GM12878 (cell line): ENCODE results near the gene ABHD2. TPM values are rescaled to one million over a fixed set of nuclear protein-coding genes. Genes with fewer than 3 reads are reported as not detected.
"Not testable (repeated sequence)": the region's sequence is repeated elsewhere in the genome, so short reads cannot be mapped to it uniquely, and the experiment has no call there.

Experiments
- ATAC-seq: fragments of 200-7000 bp; cut with Tn5 transposase; 3 replicates; pipeline ENCODE4 v1.9.1; 2020; ENCODE audit warnings: mild to moderate bottlenecking, moderate library complexity
- BruUV-seq: library from RNA; stranded (reverse); fragments of 400-500 nt; replicated peaks from 2 replicates; lab custom pipeline; 2021; lab: Mats Ljungman, UMichigan
- CTCF ChIA-PET: fragments of 300-600 bp; sonication (Branson Sonifier 250); formaldehyde crosslinking; extraction: SDS; loops from one replicate; lab custom pipeline; 2021; ENCODE audit warnings: inconsistent platforms; lab: Yijun Ruan, JAX
- POLR2A ChIA-PET: fragments of 350-600 bp; formaldehyde crosslinking; extraction: SDS; loops from one replicate; lab custom pipeline; 2021; ENCODE audit warnings: inconsistent platforms; lab: Charles Lee
- RAD21 ChIA-PET: fragments of 300-600 bp; sonication (Branson Sonifier 250); formaldehyde crosslinking; loops from one replicate; lab custom pipeline; 2023; ENCODE audit warnings: antibody characterized with exemption; ENCODE audit not compliant: unreplicated experiment; lab: Charles Lee
- SMC1A ChIA-PET: fragments of 300-600 bp; sonication (Branson Sonifier 250); formaldehyde crosslinking; loops from one replicate; lab custom pipeline; 2023; ENCODE audit not compliant: unreplicated experiment, uncharacterized antibody; lab: Charles Lee
- DNase-seq: peaks from one replicate; pipeline ENCODE4 v3.0.0-alpha.2; 2011; ENCODE audit warnings: low read depth, low spot score
- FAIRE-seq: peaks from 3 replicates; lab custom pipeline; 2011; peaks lifted over from hg19 to GRCh38; lab: Jason Lieb, UNC
- H2AFZ ChIP-seq: 2 replicates; pipeline ENCODE4 v1.6.0; 2011; ENCODE audit warnings: low read depth, low read length, control low read depth; ENCODE audit not compliant: control insufficient read depth
- H3K27ac ChIP-seq: 2 replicates; pipeline ENCODE4 v1.5.1; 2011; ENCODE audit warnings: control low read depth; ENCODE audit not compliant: control insufficient read depth, insufficient read depth
- H3K27me3 ChIP-seq, 2 experiments: replicated peaks in 1 of 2; 2 replicates each; pipeline versions ENCODE4 v1.6.0 to v1.6.1; 2011; ENCODE audit warnings: low read length in 1 of 2; ENCODE audit not compliant: control insufficient read depth in 2 of 2, insufficient read depth in 2 of 2
- H3K36me3 ChIP-seq, 2 experiments: 2 replicates each; pipeline ENCODE4 v1.5.1; 2011; ENCODE audit warnings: low read length in 1 of 2; ENCODE audit not compliant: control insufficient read depth in 2 of 2, insufficient read depth in 2 of 2
- H3K4me1 ChIP-seq: 2 replicates; pipeline ENCODE4 v1.6.1; 2011; ENCODE audit warnings: mild to moderate bottlenecking, low read length, moderate library complexity, mixed read lengths; ENCODE audit not compliant: control insufficient read depth, insufficient read depth
- H3K4me2 ChIP-seq: 2 replicates; pipeline ENCODE4 v1.6.0; 2011; ENCODE audit warnings: control low read depth; ENCODE audit not compliant: control insufficient read depth, insufficient read depth
- H3K4me3 ChIP-seq: fragments of 200-600 bp; sonication (generic); 2 replicates; pipeline ENCODE4 v1.5.1; 2016
- H3K79me2 ChIP-seq: 2 replicates; pipeline ENCODE4 v1.6.0; 2011; ENCODE audit warnings: low read length; ENCODE audit not compliant: control insufficient read depth, insufficient read depth
- H3K9ac ChIP-seq: 2 replicates; pipeline ENCODE4 v1.8.0; 2011; ENCODE audit warnings: low read length, control low read depth, mixed read lengths; ENCODE audit not compliant: control insufficient read depth, insufficient read depth
- H3K9me3 ChIP-seq: replicated peaks from 3 replicates; pipeline ENCODE4 v1.5.1; 2011; ENCODE audit warnings: mild to moderate bottlenecking, low read length; ENCODE audit not compliant: control insufficient read depth, insufficient read depth
- H4K20me1 ChIP-seq: 2 replicates; pipeline ENCODE4 v1.6.0; 2011; ENCODE audit not compliant: control insufficient read depth, insufficient read depth
- WGBS: methylation state at CpG from one replicate; pipeline ENCODE4 v1.1.6; 2016; ENCODE audit warnings: low lambda C conversion rate; ENCODE audit not compliant: insufficient replicate concordance, insufficient coverage; ENCODE audit errors: missing lambda C conversion rate; 5-methylcytosine and 5-hydroxymethylcytosine counted together
- in situ Hi-C: fragments of 300-500 bp; cut with MboI; formaldehyde crosslinking; loops from 9 replicates; pipeline ENCODE4 v1.14.3; 2018; ENCODE audit warnings: mixed read lengths
- intact Hi-C: fragments of 100-400 bp; cut with micrococcal nuclease; formaldehyde crosslinking; loops from one replicate; pipeline ENCODE4 v1.14.2; 2022; ENCODE audit not compliant: unreplicated experiment
- polyA plus RNA-seq, 11 experiments: library from polyadenylated mRNA; depleted of rRNA in 4 of 11; unstranded in 6 of 11; stranded (reverse) in 5 of 11; fragments of >200 nt; fragmentation: Nextera tagmentation in 4 of 11; fragmentation: Illumina TruSeq in 1 of 11; extraction: Ambion mirVana in 4 of 11; extraction: Trizol in 1 of 11; gene quantifications; 1 replicate in 1 of 11; 2 replicates in 10 of 11; pipeline versions ENCODE4 v1.2.1 to v1.2.3, GENCODE V29; 2011 to 2016; ENCODE audit warnings: inconsistent platforms in 2 of 11, missing spikeins in 2 of 11, low read depth in 1 of 11
- total RNA-seq, 4 experiments: library from RNA; depleted of rRNA in 3 of 4; stranded (reverse); fragments of >200 nt in 3 of 4; fragmentation: Illumina TruSeq in 1 of 4; extraction: Trizol in 1 of 4; gene quantifications; 2 replicates each; pipeline versions ENCODE4 v1.2.1 to v1.2.3, GENCODE V29; 2013 to 2021
- TF ChIP-seq, protein P1 (sequence below): fragments of 150-350 bp; IDR thresholded peaks from 2 replicates; pipeline ENCODE4 v1.6.1; 2016; ENCODE audit warnings: low read depth, low read length

ABHD2 gene
- total and polyA plus RNA-seq, 10 of the 15 experiments (the other 5 are each of a cell fraction or from before 2014, with no cell fraction given): 1.2 to 33.6 (median 20.4) TPM

- TF ChIP-seq, protein P1, sequence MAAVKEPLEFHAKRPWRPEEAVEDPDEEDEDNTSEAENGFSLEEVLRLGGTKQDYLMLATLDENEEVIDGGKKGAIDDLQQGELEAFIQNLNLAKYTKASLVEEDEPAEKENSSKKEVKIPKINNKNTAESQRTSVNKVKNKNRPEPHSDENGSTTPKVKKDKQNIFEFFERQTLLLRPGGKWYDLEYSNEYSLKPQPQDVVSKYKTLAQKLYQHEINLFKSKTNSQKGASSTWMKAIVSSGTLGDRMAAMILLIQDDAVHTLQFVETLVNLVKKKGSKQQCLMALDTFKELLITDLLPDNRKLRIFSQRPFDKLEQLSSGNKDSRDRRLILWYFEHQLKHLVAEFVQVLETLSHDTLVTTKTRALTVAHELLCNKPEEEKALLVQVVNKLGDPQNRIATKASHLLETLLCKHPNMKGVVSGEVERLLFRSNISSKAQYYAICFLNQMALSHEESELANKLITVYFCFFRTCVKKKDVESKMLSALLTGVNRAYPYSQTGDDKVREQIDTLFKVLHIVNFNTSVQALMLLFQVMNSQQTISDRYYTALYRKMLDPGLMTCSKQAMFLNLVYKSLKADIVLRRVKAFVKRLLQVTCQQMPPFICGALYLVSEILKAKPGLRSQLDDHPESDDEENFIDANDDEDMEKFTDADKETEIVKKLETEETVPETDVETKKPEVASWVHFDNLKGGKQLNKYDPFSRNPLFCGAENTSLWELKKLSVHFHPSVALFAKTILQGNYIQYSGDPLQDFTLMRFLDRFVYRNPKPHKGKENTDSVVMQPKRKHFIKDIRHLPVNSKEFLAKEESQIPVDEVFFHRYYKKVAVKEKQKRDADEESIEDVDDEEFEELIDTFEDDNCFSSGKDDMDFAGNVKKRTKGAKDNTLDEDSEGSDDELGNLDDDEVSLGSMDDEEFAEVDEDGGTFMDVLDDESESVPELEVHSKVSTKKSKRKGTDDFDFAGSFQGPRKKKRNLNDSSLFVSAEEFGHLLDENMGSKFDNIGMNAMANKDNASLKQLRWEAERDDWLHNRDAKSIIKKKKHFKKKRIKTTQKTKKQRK: no peak
Measured at GRCh38 chr15:89140595-89140994, 52.3 kb downstream of the ABHD2 start (continued).

DNA sequence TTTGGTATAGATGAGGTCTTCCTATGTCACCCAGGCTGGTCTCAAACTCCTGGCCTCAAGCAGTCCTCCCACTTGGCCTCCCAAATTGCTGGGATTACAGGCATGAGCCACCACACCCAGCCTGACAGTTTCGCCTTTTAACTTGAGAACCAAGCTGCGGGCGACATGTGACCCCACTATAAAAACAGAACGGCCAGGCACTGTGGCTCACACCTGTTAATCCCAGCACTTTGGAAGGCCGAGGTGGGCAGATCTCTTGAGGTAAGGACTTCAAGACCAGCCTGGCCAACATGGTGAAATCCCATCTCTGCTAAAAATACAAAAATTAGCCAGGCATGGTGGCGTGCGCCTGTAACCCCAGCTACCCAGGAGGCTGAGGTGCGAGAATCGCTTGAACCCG, 52.9 kb downstream of the ABHD2 start:
- intact Hi-C loops, H3K79me2 ChIP-seq, BruUV-seq, H3K4me3 ChIP-seq, DNase-seq, H3K36me3 ChIP-seq, H3K4me2 ChIP-seq, H3K4me1 ChIP-seq, H3K9me3 ChIP-seq, FAIRE-seq, in situ Hi-C loops, H2AFZ ChIP-seq, H3K9ac ChIP-seq, POLR2A ChIA-PET, H3K27ac ChIP-seq, H3K27me3 ChIP-seq, H4K20me1 ChIP-seq, ATAC-seq: not testable (repeated sequence)
- ChIA-PET RAD21 (interaction anchor here (0.9 to 1.0 kb wide), 2 partner anchors 10 to 26 kb away, joined by 3 read pairs; no protein-coding TSS in a partner anchor), SMC1A (interaction anchor here (0.5 kb wide), 1 partner anchor 61 kb away, joined by 3 read pairs; no protein-coding TSS in a partner anchor), CTCF (interaction anchor here (0.9 to 1.9 kb wide), 3 partner anchors 11 to 37 kb away, joined by 3 to 5 read pairs (median 5); no protein-coding TSS in a partner anchor)
- WGBS: 95% methylated on average over 10 of the region's 10 CpGs
